GM12878 (cell line): ENCODE data around the gene ZNF692. TPM values are rescaled to one million over a fixed set of nuclear protein-coding genes. Genes with fewer than 3 reads are reported as not detected.
"Not testable (repeated sequence)": the region's sequence is repeated elsewhere in the genome, so short reads cannot be mapped to it uniquely, and the experiment has no call there.

Experiments used
- ATAC-seq: fragments of 200-7000 bp; cut with Tn5 transposase; 3 replicates; pipeline ENCODE4 v1.9.1; 2020; ENCODE audit warnings: mild to moderate bottlenecking, moderate library complexity
- BruUV-seq: library from RNA; stranded (reverse); fragments of 400-500 nt; replicated peaks from 2 replicates; lab custom pipeline; 2021; lab: Mats Ljungman, UMichigan
- CTCF ChIA-PET: fragments of 300-600 bp; sonication (Branson Sonifier 250); formaldehyde crosslinking; extraction: SDS; loops from one replicate; lab custom pipeline; 2021; ENCODE audit warnings: inconsistent platforms; lab: Yijun Ruan, JAX
- POLR2A ChIA-PET: fragments of 350-600 bp; formaldehyde crosslinking; extraction: SDS; loops from one replicate; lab custom pipeline; 2021; ENCODE audit warnings: inconsistent platforms; lab: Charles Lee
- RAD21 ChIA-PET: fragments of 300-600 bp; sonication (Branson Sonifier 250); formaldehyde crosslinking; loops from one replicate; lab custom pipeline; 2023; ENCODE audit warnings: antibody characterized with exemption; ENCODE audit not compliant: unreplicated experiment; lab: Charles Lee
- SMC1A ChIA-PET: fragments of 300-600 bp; sonication (Branson Sonifier 250); formaldehyde crosslinking; loops from one replicate; lab custom pipeline; 2023; ENCODE audit not compliant: unreplicated experiment, uncharacterized antibody; lab: Charles Lee
- DNase-seq: peaks from one replicate; pipeline ENCODE4 v3.0.0-alpha.2; 2011; ENCODE audit warnings: low read depth, low spot score
- FAIRE-seq: peaks from 3 replicates; lab custom pipeline; 2011; peaks lifted over from hg19 to GRCh38; lab: Jason Lieb, UNC
- H2AFZ ChIP-seq: 2 replicates; pipeline ENCODE4 v1.6.0; 2011; ENCODE audit warnings: low read depth, low read length, control low read depth; ENCODE audit not compliant: control insufficient read depth
- H3K27ac ChIP-seq: 2 replicates; pipeline ENCODE4 v1.5.1; 2011; ENCODE audit warnings: control low read depth; ENCODE audit not compliant: control insufficient read depth, insufficient read depth
- H3K27me3 ChIP-seq, 2 experiments: replicated peaks in 1 of 2; 2 replicates each; pipeline versions ENCODE4 v1.6.0 to v1.6.1; 2011; ENCODE audit warnings: low read length in 1 of 2; ENCODE audit not compliant: control insufficient read depth in 2 of 2, insufficient read depth in 2 of 2
- H3K36me3 ChIP-seq, 2 experiments: 2 replicates each; pipeline ENCODE4 v1.5.1; 2011; ENCODE audit warnings: low read length in 1 of 2; ENCODE audit not compliant: control insufficient read depth in 2 of 2, insufficient read depth in 2 of 2
- H3K4me1 ChIP-seq: 2 replicates; pipeline ENCODE4 v1.6.1; 2011; ENCODE audit warnings: mild to moderate bottlenecking, low read length, moderate library complexity, mixed read lengths; ENCODE audit not compliant: control insufficient read depth, insufficient read depth
- H3K4me2 ChIP-seq: 2 replicates; pipeline ENCODE4 v1.6.0; 2011; ENCODE audit warnings: control low read depth; ENCODE audit not compliant: control insufficient read depth, insufficient read depth
- H3K4me3 ChIP-seq: fragments of 200-600 bp; sonication (generic); 2 replicates; pipeline ENCODE4 v1.5.1; 2016
- H3K79me2 ChIP-seq: 2 replicates; pipeline ENCODE4 v1.6.0; 2011; ENCODE audit warnings: low read length; ENCODE audit not compliant: control insufficient read depth, insufficient read depth
- H3K9ac ChIP-seq: 2 replicates; pipeline ENCODE4 v1.8.0; 2011; ENCODE audit warnings: low read length, control low read depth, mixed read lengths; ENCODE audit not compliant: control insufficient read depth, insufficient read depth
- H3K9me3 ChIP-seq: replicated peaks from 3 replicates; pipeline ENCODE4 v1.5.1; 2011; ENCODE audit warnings: mild to moderate bottlenecking, low read length; ENCODE audit not compliant: control insufficient read depth, insufficient read depth
- H4K20me1 ChIP-seq: 2 replicates; pipeline ENCODE4 v1.6.0; 2011; ENCODE audit not compliant: control insufficient read depth, insufficient read depth
- BHLHE40 ChIP-seq, 2 experiments: fragments of 450-650 bp in 1 of 2; IDR thresholded peaks; 2 replicates each; pipeline ENCODE4 v1.6.1; 2011 to 2017; ENCODE audit warnings: low read depth in 2 of 2, borderline replicate concordance in 1 of 2, improper control_type of control experiment in 1 of 2, low read length in 1 of 2, mild to moderate bottlenecking in 1 of 2
- BMI1 ChIP-seq: fragments of 450-650 bp; IDR thresholded peaks from 2 replicates; pipeline ENCODE4 v1.6.1; 2016; ENCODE audit warnings: mild to moderate bottlenecking, moderate library complexity, borderline replicate concordance
- CBFB ChIP-seq: IDR thresholded peaks from 2 replicates; pipeline ENCODE4 v1.6.1; 2016; ENCODE audit warnings: antibody characterized with exemption, low read depth
- HCFC1 ChIP-seq: fragments of 150-350 bp; IDR thresholded peaks from 2 replicates; pipeline ENCODE4 v1.6.1; 2014; ENCODE audit warnings: low read length
- HDAC2 ChIP-seq: fragments of 200-600 bp; sonication (generic); IDR thresholded peaks from 2 replicates; pipeline ENCODE4 v1.6.1; 2017
- KAT2A ChIP-seq: conservative IDR thresholded peaks from 2 replicates; pipeline ENCODE4 v1.6.1; 2011; ENCODE audit warnings: low read depth, low read length; ENCODE audit not compliant: control insufficient read depth
- NR2F1 ChIP-seq: fragments of 450-650 bp; conservative IDR thresholded peaks from 2 replicates; pipeline ENCODE4 v1.6.1; 2017; ENCODE audit warnings: mild to moderate bottlenecking
- POLR2A ChIP-seq: IDR thresholded peaks from 2 replicates; pipeline ENCODE4 v1.6.1; 2011; ENCODE audit warnings: low read depth, mild to moderate bottlenecking, low read length
- POU2F2 ChIP-seq: IDR thresholded peaks from 3 replicates; pipeline ENCODE4 v1.6.1; 2011; ENCODE audit warnings: low read depth, mild to moderate bottlenecking, low read length, borderline replicate concordance
- RB1 ChIP-seq: fragments of 450-650 bp; formaldehyde crosslinking; IDR thresholded peaks from 2 replicates; pipeline ENCODE4 v1.6.1; 2017; ENCODE audit warnings: mild to moderate bottlenecking, borderline replicate concordance
- RCOR1 ChIP-seq: conservative IDR thresholded peaks from 2 replicates; pipeline ENCODE4 v1.6.1; 2012; ENCODE audit warnings: low read depth, low read length, improper control_type of control experiment
- SIN3A ChIP-seq: IDR thresholded peaks from 2 replicates; pipeline ENCODE4 v1.6.1; 2012; ENCODE audit warnings: low read depth, low read length, improper control_type of control experiment
- ZNF24 ChIP-seq: fragments of 450-650 bp; IDR thresholded peaks from 2 replicates; pipeline ENCODE4 v1.6.1; 2017; ENCODE audit warnings: antibody characterized with exemption, mild to moderate bottlenecking
- WGBS: methylation state at CpG from one replicate; pipeline ENCODE4 v1.1.6; 2016; ENCODE audit warnings: low lambda C conversion rate; ENCODE audit not compliant: insufficient replicate concordance, insufficient coverage; ENCODE audit errors: missing lambda C conversion rate; 5-methylcytosine and 5-hydroxymethylcytosine counted together
- in situ Hi-C: fragments of 300-500 bp; cut with MboI; formaldehyde crosslinking; loops from 9 replicates; pipeline ENCODE4 v1.14.3; 2018; ENCODE audit warnings: mixed read lengths
- intact Hi-C: fragments of 100-400 bp; cut with micrococcal nuclease; formaldehyde crosslinking; loops from one replicate; pipeline ENCODE4 v1.14.2; 2022; ENCODE audit not compliant: unreplicated experiment
- polyA plus RNA-seq, 11 experiments: library from polyadenylated mRNA; depleted of rRNA in 4 of 11; unstranded in 6 of 11; stranded (reverse) in 5 of 11; fragments of >200 nt; fragmentation: Nextera tagmentation in 4 of 11; fragmentation: Illumina TruSeq in 1 of 11; extraction: Ambion mirVana in 4 of 11; extraction: Trizol in 1 of 11; gene quantifications; 1 replicate in 1 of 11; 2 replicates in 10 of 11; pipeline versions ENCODE4 v1.2.1 to v1.2.3, GENCODE V29; 2011 to 2016; ENCODE audit warnings: inconsistent platforms in 2 of 11, missing spikeins in 2 of 11, low read depth in 1 of 11
- total RNA-seq, 4 experiments: library from RNA; depleted of rRNA in 3 of 4; stranded (reverse); fragments of >200 nt in 3 of 4; fragmentation: Illumina TruSeq in 1 of 4; extraction: Trizol in 1 of 4; gene quantifications; 2 replicates each; pipeline versions ENCODE4 v1.2.1 to v1.2.3, GENCODE V29; 2013 to 2021
- TF ChIP-seq, protein P1 (sequence below): IDR thresholded peaks from 2 replicates; pipeline ENCODE4 v1.6.1; 2012; ENCODE audit warnings: improper control_type of control experiment, low read depth, low read length; ENCODE audit not compliant: insufficient replicate concordance
- TF ChIP-seq, protein P2 (sequence below): fragments of 450-650 bp; IDR thresholded peaks from 2 replicates; pipeline ENCODE4 v1.6.1; 2016; ENCODE audit warnings: mild to moderate bottlenecking

Gene ZNF692
- total and polyA plus RNA-seq, 10 of the 15 experiments (the other 5 are each of a cell fraction or from before 2014, with no cell fraction given): 5.3 to 76.6 (median 36.9) TPM

DNA sequence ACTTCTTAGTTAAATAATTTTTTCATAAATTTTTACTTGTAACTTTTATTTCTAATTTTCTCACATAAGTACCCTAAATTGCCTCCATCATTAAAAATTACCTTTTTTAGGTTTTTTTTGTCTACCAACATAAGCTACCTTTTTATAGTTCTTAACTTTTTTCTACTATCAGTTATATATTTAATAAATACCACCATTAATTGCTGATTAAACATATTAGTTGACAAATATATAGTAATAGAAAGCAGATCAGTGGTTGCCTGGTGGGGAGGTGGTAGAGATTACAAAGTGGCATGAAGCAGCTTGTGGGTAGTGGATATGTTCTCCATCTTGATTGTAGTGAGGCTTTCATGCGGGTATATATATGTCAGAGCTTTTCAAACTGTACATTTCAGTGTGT is 27.0 kb downstream of the ZNF692 start:
- peaks cover 6% of the 10 kb centered on the region; the same call in 1 of the 2 replicates for H3K4me1 ChIP-seq
- FAIRE-seq (no peak), ATAC-seq (no peak), DNase-seq (no peak)
- no peak overlapping the region for H3K4me3 ChIP-seq
- H3K9ac ChIP-seq: no peak overlapping the region
- H3K27ac ChIP-seq: no peak overlapping the region
- H3K36me3 ChIP-seq: no peaks in the 10 kb centered on the region
- no TSS peak for BruUV-seq
- ChIA-PET CTCF (no interaction called here), SMC1A (interaction anchor here (0.5 to 0.7 kb wide), 2 partner anchors 10 to 38 kb away, joined by 3 read pairs; no protein-coding TSS in a partner anchor), POLR2A (interaction anchor here (1.0 kb wide), 1 partner anchor 42 kb away, joined by 3 read pairs; no protein-coding TSS in a partner anchor), RAD21 (no interaction called here)
- in situ Hi-C loops: no loop called here
- no peaks in the 10 kb centered on the region for H3K79me2 ChIP-seq
- TF ChIP-seq SIN3A (no peak), POU2F2 (no peak), HCFC1 (no peak), BHLHE40 (IDR thresholded peaks at IDR 0.05; ENCODE audit: borderline replicate concordance in 1 of 2, low read depth in 2 of 2, low read length in 1 of 2) (no peak), RB1 (no peak), POLR2A (no peak), KAT2A (no peak), BMI1 (no peak), ZNF24 (no peak), RCOR1 (no peak), NR2F1 (no peak), CBFB (no peak), HDAC2 (no peak)
- TF ChIP-seq, protein P1, sequence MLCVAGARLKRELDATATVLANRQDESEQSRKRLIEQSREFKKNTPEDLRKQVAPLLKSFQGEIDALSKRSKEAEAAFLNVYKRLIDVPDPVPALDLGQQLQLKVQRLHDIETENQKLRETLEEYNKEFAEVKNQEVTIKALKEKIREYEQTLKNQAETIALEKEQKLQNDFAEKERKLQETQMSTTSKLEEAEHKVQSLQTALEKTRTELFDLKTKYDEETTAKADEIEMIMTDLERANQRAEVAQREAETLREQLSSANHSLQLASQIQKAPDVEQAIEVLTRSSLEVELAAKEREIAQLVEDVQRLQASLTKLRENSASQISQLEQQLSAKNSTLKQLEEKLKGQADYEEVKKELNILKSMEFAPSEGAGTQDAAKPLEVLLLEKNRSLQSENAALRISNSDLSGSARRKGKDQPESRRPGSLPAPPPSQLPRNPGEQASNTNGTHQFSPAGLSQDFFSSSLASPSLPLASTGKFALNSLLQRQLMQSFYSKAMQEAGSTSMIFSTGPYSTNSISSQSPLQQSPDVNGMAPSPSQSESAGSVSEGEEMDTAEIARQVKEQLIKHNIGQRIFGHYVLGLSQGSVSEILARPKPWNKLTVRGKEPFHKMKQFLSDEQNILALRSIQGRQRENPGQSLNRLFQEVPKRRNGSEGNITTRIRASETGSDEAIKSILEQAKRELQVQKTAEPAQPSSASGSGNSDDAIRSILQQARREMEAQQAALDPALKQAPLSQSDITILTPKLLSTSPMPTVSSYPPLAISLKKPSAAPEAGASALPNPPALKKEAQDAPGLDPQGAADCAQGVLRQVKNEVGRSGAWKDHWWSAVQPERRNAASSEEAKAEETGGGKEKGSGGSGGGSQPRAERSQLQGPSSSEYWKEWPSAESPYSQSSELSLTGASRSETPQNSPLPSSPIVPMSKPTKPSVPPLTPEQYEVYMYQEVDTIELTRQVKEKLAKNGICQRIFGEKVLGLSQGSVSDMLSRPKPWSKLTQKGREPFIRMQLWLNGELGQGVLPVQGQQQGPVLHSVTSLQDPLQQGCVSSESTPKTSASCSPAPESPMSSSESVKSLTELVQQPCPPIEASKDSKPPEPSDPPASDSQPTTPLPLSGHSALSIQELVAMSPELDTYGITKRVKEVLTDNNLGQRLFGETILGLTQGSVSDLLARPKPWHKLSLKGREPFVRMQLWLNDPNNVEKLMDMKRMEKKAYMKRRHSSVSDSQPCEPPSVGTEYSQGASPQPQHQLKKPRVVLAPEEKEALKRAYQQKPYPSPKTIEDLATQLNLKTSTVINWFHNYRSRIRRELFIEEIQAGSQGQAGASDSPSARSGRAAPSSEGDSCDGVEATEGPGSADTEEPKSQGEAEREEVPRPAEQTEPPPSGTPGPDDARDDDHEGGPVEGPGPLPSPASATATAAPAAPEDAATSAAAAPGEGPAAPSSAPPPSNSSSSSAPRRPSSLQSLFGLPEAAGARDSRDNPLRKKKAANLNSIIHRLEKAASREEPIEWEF: no peak
- TF ChIP-seq, protein P2, sequence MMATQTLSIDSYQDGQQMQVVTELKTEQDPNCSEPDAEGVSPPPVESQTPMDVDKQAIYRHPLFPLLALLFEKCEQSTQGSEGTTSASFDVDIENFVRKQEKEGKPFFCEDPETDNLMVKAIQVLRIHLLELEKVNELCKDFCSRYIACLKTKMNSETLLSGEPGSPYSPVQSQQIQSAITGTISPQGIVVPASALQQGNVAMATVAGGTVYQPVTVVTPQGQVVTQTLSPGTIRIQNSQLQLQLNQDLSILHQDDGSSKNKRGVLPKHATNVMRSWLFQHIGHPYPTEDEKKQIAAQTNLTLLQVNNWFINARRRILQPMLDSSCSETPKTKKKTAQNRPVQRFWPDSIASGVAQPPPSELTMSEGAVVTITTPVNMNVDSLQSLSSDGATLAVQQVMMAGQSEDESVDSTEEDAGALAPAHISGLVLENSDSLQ: no peak
- no peaks in the 10 kb centered on the region for H3K27me3 ChIP-seq
- H4K20me1 ChIP-seq: no peaks in the 10 kb centered on the region
- H3K9me3 ChIP-seq: no peaks in the 10 kb centered on the region
- WGBS: 25% methylated on average over 1 of the region's 1 CpG
- no peak overlapping the region for H2AFZ ChIP-seq
- intact Hi-C loops: no loop called here
- no peak overlapping the region for H3K4me2 ChIP-seq

DNA sequence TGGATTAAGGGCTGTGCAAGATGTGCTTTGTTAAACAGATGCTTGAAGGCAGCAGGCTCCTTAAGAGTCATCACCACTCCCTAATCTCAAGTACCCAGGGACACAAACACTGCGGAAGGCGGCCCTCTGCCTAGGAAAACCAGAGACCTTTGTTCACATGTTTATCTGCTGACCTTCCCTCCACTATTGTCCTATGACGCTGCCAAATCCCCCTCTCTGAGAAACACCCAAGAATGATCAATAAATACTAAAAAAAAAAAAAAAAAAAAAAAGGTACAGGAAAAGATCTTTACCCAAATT is 28.2 kb downstream of the ZNF692 start:
- in situ Hi-C loops, H3K4me2 ChIP-seq, SMC1A ChIA-PET, ATAC-seq, intact Hi-C loops, H3K9me3 ChIP-seq, H3K27ac ChIP-seq, H3K4me3 ChIP-seq, H2AFZ ChIP-seq, H3K27me3 ChIP-seq, H3K36me3 ChIP-seq, BruUV-seq, H3K9ac ChIP-seq, H3K79me2 ChIP-seq, H4K20me1 ChIP-seq, FAIRE-seq, CTCF ChIA-PET, DNase-seq, RAD21 ChIA-PET, H3K4me1 ChIP-seq: not testable (repeated sequence)
- POLR2A ChIA-PET: interaction anchor here (0.6 kb wide), 1 partner anchor 50 kb away, joined by 3 read pairs; no protein-coding TSS in a partner anchor
- WGBS: 57% methylated on average over 3 of the region's 3 CpGs
